ENCODE measurements around the gene GJB1.

Gene GJB1

DNA sequence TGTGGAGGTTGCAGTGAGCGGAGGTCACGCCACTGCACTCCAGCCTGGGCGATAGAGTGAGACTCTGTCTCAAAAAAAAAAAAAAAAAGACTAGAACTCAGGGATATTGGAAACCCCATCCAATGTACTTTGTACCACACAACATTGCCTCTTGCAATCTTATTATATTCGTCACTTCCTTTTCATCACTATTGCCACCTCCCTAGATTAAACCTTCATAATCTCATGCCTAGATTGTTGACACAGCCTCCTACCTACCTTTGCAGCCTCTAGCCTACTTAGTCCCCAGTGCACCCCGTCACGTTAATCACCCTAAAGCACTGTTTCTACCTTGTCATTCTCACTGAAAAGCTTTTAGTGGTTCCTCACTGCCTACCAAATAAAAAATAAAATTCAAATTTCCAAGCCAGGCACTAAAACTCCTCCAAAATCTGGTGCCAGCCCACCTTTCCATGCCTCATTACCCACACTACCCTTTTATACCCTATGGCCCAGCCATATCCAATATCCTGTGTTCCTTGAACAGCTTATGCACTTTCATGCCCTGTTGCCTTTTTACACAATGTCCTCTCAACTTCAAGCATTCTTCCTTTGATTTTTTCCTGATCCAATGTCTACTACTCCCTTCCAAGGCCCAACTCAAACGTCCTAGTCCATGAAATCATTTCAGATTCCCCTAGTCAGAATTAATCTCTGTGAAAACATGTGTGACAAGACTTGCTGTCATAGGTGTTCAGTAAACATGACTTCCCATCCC, 23.6 kb upstream of the GJB1 start:
- TF ChIP-seq ESRRG (CRISPR knock-in tag; IDR thresholded peaks at IDR 0.05) (no peak), TCF4 (CRISPR knock-in tag; IDR thresholded peaks at IDR 0.05; ENCODE audit: borderline replicate concordance) (no peak)
- TF ChIP-seq, protein P1, sequence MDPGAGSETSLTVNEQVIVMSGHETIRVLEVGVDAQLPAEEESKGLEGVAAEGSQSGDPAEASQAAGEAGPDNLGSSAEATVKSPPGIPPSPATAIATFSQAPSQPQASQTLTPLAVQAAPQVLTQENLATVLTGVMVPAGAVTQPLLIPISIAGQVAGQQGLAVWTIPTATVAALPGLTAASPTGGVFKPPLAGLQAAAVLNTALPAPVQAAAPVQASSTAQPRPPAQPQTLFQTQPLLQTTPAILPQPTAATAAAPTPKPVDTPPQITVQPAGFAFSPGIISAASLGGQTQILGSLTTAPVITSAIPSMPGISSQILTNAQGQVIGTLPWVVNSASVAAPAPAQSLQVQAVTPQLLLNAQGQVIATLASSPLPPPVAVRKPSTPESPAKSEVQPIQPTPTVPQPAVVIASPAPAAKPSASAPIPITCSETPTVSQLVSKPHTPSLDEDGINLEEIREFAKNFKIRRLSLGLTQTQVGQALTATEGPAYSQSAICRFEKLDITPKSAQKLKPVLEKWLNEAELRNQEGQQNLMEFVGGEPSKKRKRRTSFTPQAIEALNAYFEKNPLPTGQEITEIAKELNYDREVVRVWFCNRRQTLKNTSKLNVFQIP (CRISPR knock-in tag; IDR thresholded peaks at IDR 0.05; ENCODE audit: borderline replicate concordance, low read depth): no peak

DNA sequence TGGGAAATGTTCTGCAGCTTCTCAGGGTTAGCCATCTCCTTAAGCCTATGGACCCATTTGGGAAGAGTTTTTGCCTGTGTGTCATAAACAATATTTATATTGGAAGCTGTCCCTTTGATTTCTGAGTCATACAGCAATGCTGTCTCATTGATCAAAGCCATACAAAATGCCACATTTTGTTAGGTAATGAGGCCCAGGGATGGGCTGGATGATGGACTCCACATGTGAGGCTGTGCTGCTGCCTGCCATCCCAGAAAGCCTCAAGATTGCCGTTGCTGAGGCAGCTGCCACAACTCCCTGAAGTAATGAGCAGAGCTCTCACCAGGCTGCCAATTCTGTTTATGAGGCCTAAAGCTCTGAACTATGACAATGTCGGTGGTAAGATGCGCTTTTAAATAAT, 12.2 kb upstream of the GJB1 start:
- TF ChIP-seq SNAI2 (CRISPR knock-in tag; IDR thresholded peaks at IDR 0.05) (no peak), ZFP3 (CRISPR knock-in tag; IDR thresholded peaks at IDR 0.05) (no peak), OSR1 (CRISPR knock-in tag; IDR thresholded peaks at IDR 0.05) (no peak), TCF4 (CRISPR knock-in tag; IDR thresholded peaks at IDR 0.05; ENCODE audit: borderline replicate concordance) (no peak), ZNF8 (CRISPR knock-in tag; IDR thresholded peaks at IDR 0.05) (no peak), ARNTL (CRISPR knock-in tag; IDR thresholded peaks at IDR 0.05; ENCODE audit: borderline replicate concordance, low read depth) (no peak), ZFP30 (CRISPR knock-in tag; IDR thresholded peaks at IDR 0.05) (no peak), ZNF70 (CRISPR knock-in tag; IDR thresholded peaks at IDR 0.05) (no peak), RARB (CRISPR knock-in tag; IDR thresholded peaks at IDR 0.05) (no peak), ISL1 (CRISPR knock-in tag; IDR thresholded peaks at IDR 0.05) (no peak), GLIS3 (CRISPR knock-in tag; IDR thresholded peaks at IDR 0.05) (no peak), CSDC2 (CRISPR knock-in tag; IDR thresholded peaks at IDR 0.05) (no peak)
- TF ChIP-seq, protein P2, sequence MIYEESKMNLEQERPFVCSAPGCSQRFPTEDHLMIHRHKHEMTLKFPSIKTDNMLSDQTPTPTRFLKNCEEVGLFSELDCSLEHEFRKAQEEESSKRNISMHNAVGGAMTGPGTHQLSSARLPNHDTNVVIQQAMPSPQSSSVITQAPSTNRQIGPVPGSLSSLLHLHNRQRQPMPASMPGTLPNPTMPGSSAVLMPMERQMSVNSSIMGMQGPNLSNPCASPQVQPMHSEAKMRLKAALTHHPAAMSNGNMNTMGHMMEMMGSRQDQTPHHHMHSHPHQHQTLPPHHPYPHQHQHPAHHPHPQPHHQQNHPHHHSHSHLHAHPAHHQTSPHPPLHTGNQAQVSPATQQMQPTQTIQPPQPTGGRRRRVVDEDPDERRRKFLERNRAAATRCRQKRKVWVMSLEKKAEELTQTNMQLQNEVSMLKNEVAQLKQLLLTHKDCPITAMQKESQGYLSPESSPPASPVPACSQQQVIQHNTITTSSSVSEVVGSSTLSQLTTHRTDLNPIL (CRISPR knock-in tag; IDR thresholded peaks at IDR 0.05; ENCODE audit: low read depth): no peak
- TF ChIP-seq, protein P3, sequence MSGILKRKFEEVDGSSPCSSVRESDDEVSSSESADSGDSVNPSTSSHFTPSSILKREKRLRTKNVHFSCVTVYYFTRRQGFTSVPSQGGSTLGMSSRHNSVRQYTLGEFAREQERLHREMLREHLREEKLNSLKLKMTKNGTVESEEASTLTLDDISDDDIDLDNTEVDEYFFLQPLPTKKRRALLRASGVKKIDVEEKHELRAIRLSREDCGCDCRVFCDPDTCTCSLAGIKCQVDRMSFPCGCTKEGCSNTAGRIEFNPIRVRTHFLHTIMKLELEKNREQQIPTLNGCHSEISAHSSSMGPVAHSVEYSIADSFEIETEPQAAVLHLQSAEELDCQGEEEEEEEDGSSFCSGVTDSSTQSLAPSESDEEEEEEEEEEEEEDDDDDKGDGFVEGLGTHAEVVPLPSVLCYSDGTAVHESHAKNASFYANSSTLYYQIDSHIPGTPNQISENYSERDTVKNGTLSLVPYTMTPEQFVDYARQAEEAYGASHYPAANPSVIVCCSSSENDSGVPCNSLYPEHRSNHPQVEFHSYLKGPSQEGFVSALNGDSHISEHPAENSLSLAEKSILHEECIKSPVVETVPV (CRISPR knock-in tag; IDR thresholded peaks at IDR 0.05): no peak
- TF ChIP-seq, protein P1 (CRISPR knock-in tag; IDR thresholded peaks at IDR 0.05; ENCODE audit: borderline replicate concordance, low read depth): no peak
- ATAC-seq: peak; percentile 68

More for the DNA sequence above, 23.6 kb upstream of the GJB1 start:
- no peak for ATAC-seq

DNA sequence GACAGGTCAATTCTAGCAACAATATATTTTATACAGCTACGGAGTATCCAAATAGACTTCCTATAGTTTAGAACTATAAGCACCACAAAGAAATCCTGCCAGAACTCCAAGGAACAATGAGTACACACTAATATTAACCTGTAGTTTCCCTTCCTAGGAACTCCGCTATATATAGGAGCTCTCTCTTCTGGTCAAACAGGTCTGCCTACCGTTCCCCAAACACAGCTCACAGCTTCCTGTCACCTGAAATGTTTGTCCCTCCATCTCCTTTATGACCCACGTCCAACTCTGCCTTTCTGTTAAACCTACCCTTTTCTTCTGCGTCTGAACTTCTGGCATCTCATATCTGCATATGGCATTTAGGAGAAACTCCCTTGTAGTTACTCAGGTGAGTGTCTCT, 10.5 kb upstream of the GJB1 start:
- TF ChIP-seq PPARA (CRISPR knock-in tag; IDR thresholded peaks at IDR 0.05; ENCODE audit: borderline replicate concordance) (no peak), ISL1 (CRISPR knock-in tag; IDR thresholded peaks at IDR 0.05) (no peak)
- ATAC-seq: no peak

DNA sequence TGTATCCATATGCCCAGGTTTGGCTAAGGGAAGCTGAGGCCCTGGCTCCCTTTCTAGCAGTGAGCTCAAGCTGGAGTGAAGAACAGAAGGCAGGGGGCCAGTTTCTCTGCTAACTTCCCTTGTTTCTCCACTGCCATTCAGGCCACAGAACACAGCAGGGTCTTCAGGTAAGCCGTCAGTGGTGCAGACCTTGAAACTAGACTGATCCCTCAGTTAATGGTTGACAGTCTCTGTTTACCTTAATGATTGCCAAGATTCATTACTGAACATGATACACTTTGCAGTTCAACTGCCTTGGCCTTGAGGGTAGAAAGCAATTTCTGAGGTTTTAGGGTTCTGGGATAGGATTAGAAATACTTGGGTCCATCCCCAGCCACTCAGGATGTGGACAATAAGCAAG, 8.9 kb upstream of the GJB1 start:
- ATAC-seq: no peak
- TF ChIP-seq, protein P2 (CRISPR knock-in tag; IDR thresholded peaks at IDR 0.05; ENCODE audit: low read depth): no peak
- TF ChIP-seq ZNF8 (CRISPR knock-in tag; IDR thresholded peaks at IDR 0.05) (no peak), ZFP3 (CRISPR knock-in tag; IDR thresholded peaks at IDR 0.05) (no peak)
- TF ChIP-seq, protein P3 (CRISPR knock-in tag; IDR thresholded peaks at IDR 0.05): no peak

Data from SK-N-SH treated with all-trans-retinoic acid at 6 μM for 48 hours (cell line).